ENCODE measurements around the gene TBC1D2B. TPM values are rescaled to one million over a fixed set of nuclear protein-coding genes. Genes with fewer than 3 reads are reported as not detected.
A peak's percentile ranks its signal among the peaks of the same experiment; 100 is the strongest.

Gene TBC1D2B
- total RNA-seq, 1 experiment from 2014 or later, result 17.6 TPM

GRCh38 chr15:78061963-78062427 is 15.5 kb downstream of the TBC1D2B start:
- Histone ChIP-seq H3K4ac (ENCODE audit: low read depth, low read length) (no peak overlapping the region), H3K27ac (ENCODE audit: insufficient read length, low read depth, low read length) (no peak overlapping the region), H2BK20ac (ENCODE audit: low read depth, low read length, poor library complexity, severe bottlenecking) (no peak overlapping the region), H3K9ac (ENCODE audit: extremely low read depth, insufficient read length, low read length) (no peak overlapping the region), H3K79me2 (ENCODE audit: insufficient read depth, low read length) (peaks cover 3% of the 10 kb centered on the region; the same call in 1 of the 2 replicates), H4K20me1 (ENCODE audit: control insufficient read depth, insufficient read depth, insufficient read length) (no peaks in the 10 kb centered on the region), H2BK12ac (ENCODE audit: insufficient read length, low read depth, low read length) (no peak overlapping the region), H3K79me1 (ENCODE audit: insufficient read depth, low read depth, low read length, poor library complexity, severe bottlenecking) (peaks cover 2% of the 10 kb centered on the region), H3K9me3 (ENCODE audit: control insufficient read depth, low read depth, low read length) (no peaks in the 10 kb centered on the region), H3K23me2 (ENCODE audit: insufficient read length, low read depth, low read length, poor library complexity, severe bottlenecking) (no peaks in the 10 kb centered on the region), H4K5ac (ENCODE audit: insufficient read length, low read depth, low read length) (no peak overlapping the region), H3K4me2 (ENCODE audit: insufficient read depth, insufficient read length, low read length) (no peak overlapping the region), H4K91ac (ENCODE audit: insufficient read length, low read depth, low read length) (no peak overlapping the region), H2BK15ac (ENCODE audit: low read depth, low read length) (no peak overlapping the region), H2AFZ (ENCODE audit: low read length) (no peak overlapping the region), H3K27me3 (ENCODE audit: insufficient read depth, low read length) (no peaks in the 10 kb centered on the region), H2BK120ac (ENCODE audit: low read depth, low read length, poor library complexity, severe bottlenecking) (no peak overlapping the region), H2BK5ac (ENCODE audit: insufficient read length, low read length) (no peak overlapping the region), H3T11ph (ENCODE audit: low read length) (no peak overlapping the region), H3K56ac (ENCODE audit: insufficient read length, low read depth, low read length) (no peak overlapping the region), H4K8ac (replicated peaks; ENCODE audit: insufficient read length, low read depth, low read length) (no peak overlapping the region), H3K23ac (ENCODE audit: insufficient read length, low read depth, low read length) (no peak overlapping the region), H3K4me1 (ENCODE audit: insufficient read depth, low read length) (peaks cover 3% of the 10 kb centered on the region; the same call in 1 of the 2 replicates), H3K14ac (ENCODE audit: insufficient read depth, low read length) (no peak overlapping the region), H3K18ac (ENCODE audit: insufficient read length, low read depth, low read length) (no peak overlapping the region), H2AK5ac (ENCODE audit: insufficient read length, low read length) (no peak overlapping the region)
- TF ChIP-seq CTCF (conservative IDR thresholded peaks at IDR 0.05), result no peak
- no peaks in the 10 kb centered on the region for H3K9me3 Mint-ChIP-seq
- H3K4me3 Mint-ChIP-seq, result no peak overlapping the region
- DNase-seq, result no peak
- H3K36me3 Mint-ChIP-seq (ENCODE audit: insufficient read depth in 1 of 3, low read depth in 3 of 3), result no peaks in the 10 kb centered on the region
- H3K27ac Mint-ChIP-seq, result 0 out of 7 replicates have a peak overlapping the region, but pooled peaks of 1 of the 3 experiments have one; percentile 34
- no CpG with 5 or more reads among the region's 6 CpGs for WGBS (ENCODE audit: extremely low coverage, insufficient read length, low lambda C conversion rate)
- H3K27me3 Mint-ChIP-seq (ENCODE audit: low read depth), result no peaks in the 10 kb centered on the region
- peaks cover 8 to 25% of the 10 kb centered on the region in 2 experiments for H3K4me1 Mint-ChIP-seq

Data from H9 (cell line).